ENCODE measurements around the gene NLRP8.

DNA sequence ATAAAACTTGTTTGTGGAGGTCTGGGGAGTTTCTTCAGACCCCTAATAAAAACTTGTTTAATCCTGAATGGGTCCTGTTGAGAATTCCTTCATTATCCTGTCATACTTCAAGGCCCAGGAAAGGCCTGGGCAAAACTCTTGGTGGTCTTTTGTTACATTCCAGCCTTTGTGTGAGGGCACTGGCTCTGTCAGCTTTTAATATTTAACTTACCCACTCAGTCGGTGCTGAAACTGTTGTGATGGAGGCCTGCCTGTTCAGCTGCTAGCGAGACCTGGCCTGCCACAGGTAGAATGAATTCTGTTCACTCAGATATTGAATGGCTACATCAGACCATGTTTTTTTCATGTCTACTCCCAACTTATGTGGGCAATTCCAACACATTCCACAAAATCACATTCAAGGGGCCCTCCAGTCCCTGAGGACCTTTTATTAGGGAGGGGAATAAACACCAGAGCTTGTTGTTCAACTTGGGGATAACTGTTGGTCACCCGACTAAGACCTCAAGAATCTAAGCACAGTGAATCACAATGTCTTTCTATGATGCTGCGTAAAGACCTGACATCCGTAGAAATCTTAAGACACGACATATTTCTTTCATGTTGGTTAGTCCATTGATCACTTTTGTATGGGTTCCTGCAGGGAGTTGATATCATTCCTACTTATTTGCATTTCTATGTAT lies 12.5 kb downstream of the NLRP8 start:
- TF ChIP-seq POLR2A (IDR thresholded peaks at IDR 0.05), result no peak
- TF ChIP-seq, protein P1, sequence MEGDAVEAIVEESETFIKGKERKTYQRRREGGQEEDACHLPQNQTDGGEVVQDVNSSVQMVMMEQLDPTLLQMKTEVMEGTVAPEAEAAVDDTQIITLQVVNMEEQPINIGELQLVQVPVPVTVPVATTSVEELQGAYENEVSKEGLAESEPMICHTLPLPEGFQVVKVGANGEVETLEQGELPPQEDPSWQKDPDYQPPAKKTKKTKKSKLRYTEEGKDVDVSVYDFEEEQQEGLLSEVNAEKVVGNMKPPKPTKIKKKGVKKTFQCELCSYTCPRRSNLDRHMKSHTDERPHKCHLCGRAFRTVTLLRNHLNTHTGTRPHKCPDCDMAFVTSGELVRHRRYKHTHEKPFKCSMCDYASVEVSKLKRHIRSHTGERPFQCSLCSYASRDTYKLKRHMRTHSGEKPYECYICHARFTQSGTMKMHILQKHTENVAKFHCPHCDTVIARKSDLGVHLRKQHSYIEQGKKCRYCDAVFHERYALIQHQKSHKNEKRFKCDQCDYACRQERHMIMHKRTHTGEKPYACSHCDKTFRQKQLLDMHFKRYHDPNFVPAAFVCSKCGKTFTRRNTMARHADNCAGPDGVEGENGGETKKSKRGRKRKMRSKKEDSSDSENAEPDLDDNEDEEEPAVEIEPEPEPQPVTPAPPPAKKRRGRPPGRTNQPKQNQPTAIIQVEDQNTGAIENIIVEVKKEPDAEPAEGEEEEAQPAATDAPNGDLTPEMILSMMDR (IDR thresholded peaks at IDR 0.05), result no peak

All from adrenal gland (tissue), 5 donors.